OCI-LY1 (cell line): Measurements from ENCODE around the gene RNF150.

Source experiments
- H2AFZ ChIP-seq: fragments of 200-600 bp; sonication (generic), shearing (Covaris generic); 2 replicates; pipeline ENCODE4 v1.6.0; 2014; ENCODE audit warnings: antibody characterized with exemption, mild to moderate bottlenecking, low read length
- H3F3A ChIP-seq: fragments of 200-600 bp; sonication (generic), shearing (Covaris generic); 2 replicates; pipeline ENCODE4 v1.6.0; 2014; ENCODE audit warnings: mild to moderate bottlenecking, antibody characterized with exemption, low read length, moderate library complexity; ENCODE audit not compliant: insufficient read depth
- H3K27ac ChIP-seq: fragments of 200-600 bp; sonication (generic); 2 replicates; pipeline ENCODE4 v1.5.1; 2014; ENCODE audit warnings: low read length, mixed run types, mild to moderate bottlenecking, low read depth; ENCODE audit not compliant: poor library complexity, severe bottlenecking
- H3K27me3 ChIP-seq: fragments of 200-600 bp; sonication (generic); 2 replicates; pipeline ENCODE4 v1.6.0; 2014; ENCODE audit warnings: antibody characterized with exemption, mild to moderate bottlenecking, low read length, moderate library complexity; ENCODE audit not compliant: insufficient read depth
- H3K36me3 ChIP-seq: fragments of 200-600 bp; sonication (generic); 2 replicates; pipeline ENCODE4 v1.6.1; 2014; ENCODE audit warnings: mild to moderate bottlenecking, antibody characterized with exemption, low read length, moderate library complexity, mixed read lengths; ENCODE audit not compliant: insufficient read depth
- H3K4me1 ChIP-seq: fragments of 200-600 bp; sonication (generic); 2 replicates; pipeline ENCODE4 v1.5.1; 2014; ENCODE audit warnings: mild to moderate bottlenecking, low read length, moderate library complexity; ENCODE audit not compliant: insufficient read depth, severe bottlenecking
- H3K4me2 ChIP-seq: fragments of 200-600 bp; sonication (generic), shearing (Covaris generic); 2 replicates; pipeline ENCODE4 v1.6.1; 2014; ENCODE audit warnings: low read length
- H3K4me3 ChIP-seq: fragments of 200-600 bp; sonication (generic); 2 replicates; pipeline ENCODE4 v1.5.1; 2014; ENCODE audit warnings: low read length, low read depth, mild to moderate bottlenecking, mixed read lengths; ENCODE audit not compliant: poor library complexity, severe bottlenecking
- H3K79me2 ChIP-seq: fragments of 200-600 bp; shearing (Covaris generic); 2 replicates; pipeline ENCODE4 v1.6.1; 2016; ENCODE audit warnings: mixed run types, low read length, mixed read lengths; ENCODE audit not compliant: insufficient read depth
- H3K9ac ChIP-seq: fragments of 200-600 bp; sonication (generic), shearing (Covaris generic); 2 replicates; pipeline ENCODE4 v1.6.1; 2014; ENCODE audit warnings: mild to moderate bottlenecking, low read length, mixed read lengths
- H3K9me2 ChIP-seq: fragments of 200-600 bp; sonication (generic), shearing (Covaris generic); 2 replicates; pipeline ENCODE4 v1.6.1; 2014; ENCODE audit warnings: low read depth, mild to moderate bottlenecking, low read length, mixed read lengths
- H3K9me3 ChIP-seq: fragments of 200-600 bp; shearing (Covaris generic); 2 replicates; pipeline ENCODE4 v1.6.1; 2014; ENCODE audit warnings: low read length, mixed read lengths
- H4K20me1 ChIP-seq: fragments of 200-600 bp; sonication (generic), shearing (Covaris generic); 2 replicates; pipeline ENCODE4 v1.6.0; 2016; ENCODE audit warnings: mild to moderate bottlenecking, low read length; ENCODE audit not compliant: insufficient read depth
- EZH2 ChIP-seq: fragments of 200-600 bp; sonication (generic), shearing (Covaris generic); IDR thresholded peaks from 2 replicates; pipeline ENCODE4 v1.8.0; 2017; ENCODE audit warnings: borderline replicate concordance, mixed run types, mild to moderate bottlenecking, antibody characterized with exemption, low read length, moderate library complexity, mixed read lengths
- TF ChIP-seq, protein P1 (sequence below): fragments of 200-600 bp; sonication (generic), shearing (Covaris generic); IDR thresholded peaks from 2 replicates; pipeline ENCODE4 v1.5.1; 2017; ENCODE audit warnings: mild to moderate bottlenecking, antibody characterized with exemption, low read length, moderate library complexity, mixed read lengths

RNF150 gene

DNA sequence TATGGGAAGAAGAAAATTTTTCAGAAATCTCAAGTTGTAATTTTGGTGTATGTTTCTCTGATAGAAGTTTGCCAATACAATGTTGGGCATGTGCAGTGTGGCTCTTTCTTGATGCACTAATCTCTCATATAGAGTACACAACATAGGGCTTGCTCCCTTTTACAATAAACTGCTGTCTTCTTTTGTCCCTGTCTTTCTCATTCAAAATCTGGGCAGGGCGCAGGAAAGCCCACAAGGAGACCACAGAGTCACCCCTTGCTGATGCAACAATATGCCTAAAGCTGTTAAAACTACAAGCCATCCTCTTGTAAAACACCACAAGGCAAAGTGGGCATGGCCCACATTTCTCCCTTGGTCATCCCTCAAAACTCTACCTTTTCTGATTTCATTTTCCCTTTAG is 313.7 kb downstream of the RNF150 start:
- H4K20me1 ChIP-seq: no peaks in the 10 kb centered on the region
- no peak for TF ChIP-seq EZH2
- TF ChIP-seq, protein P1, sequence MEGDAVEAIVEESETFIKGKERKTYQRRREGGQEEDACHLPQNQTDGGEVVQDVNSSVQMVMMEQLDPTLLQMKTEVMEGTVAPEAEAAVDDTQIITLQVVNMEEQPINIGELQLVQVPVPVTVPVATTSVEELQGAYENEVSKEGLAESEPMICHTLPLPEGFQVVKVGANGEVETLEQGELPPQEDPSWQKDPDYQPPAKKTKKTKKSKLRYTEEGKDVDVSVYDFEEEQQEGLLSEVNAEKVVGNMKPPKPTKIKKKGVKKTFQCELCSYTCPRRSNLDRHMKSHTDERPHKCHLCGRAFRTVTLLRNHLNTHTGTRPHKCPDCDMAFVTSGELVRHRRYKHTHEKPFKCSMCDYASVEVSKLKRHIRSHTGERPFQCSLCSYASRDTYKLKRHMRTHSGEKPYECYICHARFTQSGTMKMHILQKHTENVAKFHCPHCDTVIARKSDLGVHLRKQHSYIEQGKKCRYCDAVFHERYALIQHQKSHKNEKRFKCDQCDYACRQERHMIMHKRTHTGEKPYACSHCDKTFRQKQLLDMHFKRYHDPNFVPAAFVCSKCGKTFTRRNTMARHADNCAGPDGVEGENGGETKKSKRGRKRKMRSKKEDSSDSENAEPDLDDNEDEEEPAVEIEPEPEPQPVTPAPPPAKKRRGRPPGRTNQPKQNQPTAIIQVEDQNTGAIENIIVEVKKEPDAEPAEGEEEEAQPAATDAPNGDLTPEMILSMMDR: no peak
- H3K9me3 ChIP-seq: no peaks in the 10 kb centered on the region
- H3K9me2 ChIP-seq: no peaks in the 10 kb centered on the region
- H3K4me2 ChIP-seq: no peak overlapping the region
- H3K4me3 ChIP-seq: no peak overlapping the region
- H3K36me3 ChIP-seq: no peaks in the 10 kb centered on the region
- no peaks in the 10 kb centered on the region for H3K79me2 ChIP-seq
- no peak overlapping the region for H2AFZ ChIP-seq
- H3F3A ChIP-seq: no peaks in the 10 kb centered on the region
- no peak overlapping the region for H3K27ac ChIP-seq
- H3K27me3 ChIP-seq: no peaks in the 10 kb centered on the region
- H3K9ac ChIP-seq: no peak overlapping the region
- no peaks in the 10 kb centered on the region for H3K4me1 ChIP-seq

DNA sequence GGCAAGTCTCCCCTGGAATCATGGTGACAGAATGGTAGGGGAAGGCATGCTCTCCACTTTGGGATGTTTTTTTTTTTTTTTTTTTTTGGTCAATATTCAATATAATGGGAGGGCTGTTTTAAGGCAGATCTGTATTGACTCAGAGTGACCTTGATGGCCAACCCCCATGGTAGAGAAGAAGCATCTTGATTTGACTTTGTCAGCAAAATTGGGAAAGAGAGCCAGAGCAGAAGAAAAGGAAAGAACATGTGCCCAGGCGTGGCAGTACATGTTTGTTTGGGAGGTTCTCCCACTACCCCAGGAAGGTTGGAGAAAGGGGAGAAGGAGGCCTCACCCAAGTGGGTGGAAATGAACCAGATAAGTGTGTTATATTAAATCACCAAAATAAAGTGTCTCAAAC is 314.8 kb downstream of the RNF150 start:
- H3K27me3 ChIP-seq: no peaks in the 10 kb centered on the region
- H3F3A ChIP-seq: no peaks in the 10 kb centered on the region
- no peak overlapping the region for H3K4me3 ChIP-seq
- H3K9me2 ChIP-seq: no peaks in the 10 kb centered on the region
- no peaks in the 10 kb centered on the region for H3K4me1 ChIP-seq
- H2AFZ ChIP-seq: no peak overlapping the region
- H3K36me3 ChIP-seq: no peaks in the 10 kb centered on the region
- H4K20me1 ChIP-seq: no peaks in the 10 kb centered on the region
- no peaks in the 10 kb centered on the region for H3K9me3 ChIP-seq
- no peak overlapping the region for H3K27ac ChIP-seq
- no peak overlapping the region for H3K4me2 ChIP-seq
- no peak for TF ChIP-seq EZH2
- TF ChIP-seq, protein P1: no peak
- H3K9ac ChIP-seq: no peak overlapping the region
- H3K79me2 ChIP-seq: no peaks in the 10 kb centered on the region

DNA sequence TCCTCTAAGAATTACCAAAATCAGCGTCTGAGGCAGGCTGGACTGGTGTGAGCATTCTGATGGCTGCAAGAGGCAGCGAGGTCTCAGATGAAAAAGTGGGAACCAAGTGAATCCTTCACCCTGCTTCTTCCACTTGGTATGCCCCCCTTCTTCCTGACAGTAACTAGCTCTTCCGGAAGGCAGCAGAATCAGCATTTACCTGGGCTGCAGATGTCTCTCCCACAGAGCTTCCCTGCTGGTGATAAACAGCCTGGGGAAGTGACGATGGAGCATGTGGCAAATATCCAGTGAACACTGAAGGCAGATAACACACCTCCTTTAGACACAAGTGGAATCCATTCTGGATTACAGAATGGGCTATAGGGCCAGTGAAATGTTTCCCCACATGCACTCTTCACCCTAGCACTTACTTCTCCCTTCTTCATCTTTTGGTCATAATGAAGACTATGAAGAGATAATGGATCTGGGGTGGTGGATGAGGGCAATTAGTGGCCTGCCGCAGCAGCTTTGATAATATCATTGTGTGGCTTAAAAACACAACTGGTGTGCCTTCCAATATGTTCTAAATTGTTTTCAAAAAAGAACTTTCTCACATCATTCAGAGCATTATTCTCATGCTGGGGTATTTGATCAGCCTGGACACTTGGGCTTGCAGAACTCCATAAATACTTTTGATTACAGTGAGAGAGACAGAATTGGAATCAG is 316.3 kb downstream of the RNF150 start:
- no peaks in the 10 kb centered on the region for H3F3A ChIP-seq
- no peak overlapping the region for H3K4me3 ChIP-seq
- peaks cover 4% of the 10 kb centered on the region for H3K4me1 ChIP-seq
- H3K9me2 ChIP-seq: no peaks in the 10 kb centered on the region
- H2AFZ ChIP-seq: no peak overlapping the region
- H3K79me2 ChIP-seq: no peaks in the 10 kb centered on the region
- H3K36me3 ChIP-seq: no peaks in the 10 kb centered on the region
- H3K27me3 ChIP-seq: no peaks in the 10 kb centered on the region
- no peaks in the 10 kb centered on the region for H3K9me3 ChIP-seq
- H3K27ac ChIP-seq: no peak overlapping the region
- H4K20me1 ChIP-seq: no peaks in the 10 kb centered on the region
- H3K9ac ChIP-seq: no peak overlapping the region
- no peak overlapping the region for H3K4me2 ChIP-seq
- TF ChIP-seq, protein P1: no peak
